ENCODE data around the gene NUDT4.

- TF ChIP-seq CTCF (optimal IDR thresholded peaks at IDR 0.05 in 1 of 3, IDR thresholded peaks at IDR 0.05 in 1 of 3, conservative IDR thresholded peaks at IDR 0.05 in 1 of 3; ENCODE audit: extremely low read depth in 1 of 3, insufficient read depth in 2 of 3, low read length in 3 of 3) = no peak
- TF ChIP-seq EZH2 (IDR thresholded peaks at IDR 0.05; ENCODE audit: low read length) = no peak
Measured at GRCh38 chr12:93351726-93352125, 26.0 kb upstream of the NUDT4 start.

Data from keratinocyte (primary cell).